ENCODE data around the gene PNMA8C. TPM values are rescaled to one million over a fixed set of nuclear protein-coding genes. Genes with fewer than 3 reads are reported as not detected.

The PNMA8C gene
- total and polyA plus RNA-seq, 2 donors (not counting 3 experiments of a cell fraction or from before 2014, with no cell fraction given): not detected

GRCh38 chr19:46448601-46449000, 19.9 kb upstream of the PNMA8C start:
- Histone ChIP-seq H4K20me1 (replicated peaks; ENCODE audit: control insufficient read depth, extremely low read depth, insufficient read depth, low read length) (no peaks in the 10 kb centered on the region), H2AFZ (ENCODE audit: low read depth, low read length) (no peak overlapping the region), H3K79me2 (ENCODE audit: control insufficient read depth, insufficient read depth, low read length) (no peaks in the 10 kb centered on the region), H3K4me3 (replicated peaks in 1 of 3; ENCODE audit: insufficient read depth in 1 of 3, low read depth in 1 of 3, low read length in 3 of 3) (no peak overlapping the region), H3K4me1 (ENCODE audit: control insufficient read depth, extremely low read depth, insufficient read depth, low read length) (no peaks in the 10 kb centered on the region), H3K9ac (replicated peaks; ENCODE audit: extremely low read depth, insufficient read depth, low read length) (no peak overlapping the region), H3K9me1 (replicated peaks; ENCODE audit: control insufficient read depth, extremely low read depth, insufficient read depth, low read length) (no peaks in the 10 kb centered on the region), H3K36me3 (ENCODE audit: control insufficient read depth in 2 of 2, extremely low read depth in 1 of 2, insufficient read depth in 2 of 2, low read length in 2 of 2) (no peaks in the 10 kb centered on the region), H3K9me3 (replicated peaks; ENCODE audit: control insufficient read depth, insufficient read depth, low read length) (no peaks in the 10 kb centered on the region), H3K4me2 (ENCODE audit: insufficient read depth, low read length) (no peak overlapping the region), H3K27me3 (ENCODE audit: control insufficient read depth in 2 of 2, insufficient read depth in 2 of 2, low read length in 2 of 2) (peaks cover 5 to 9% of the 10 kb centered on the region in 2 experiments), H3K27ac (ENCODE audit: insufficient read depth, low read depth, low read length) (no peak overlapping the region)
- BruUV-seq (replicated peaks): no TSS peak
- DNase-seq (ENCODE audit: low read depth, low spot score) (no peak), FAIRE-seq (no peak)
- TF ChIP-seq EZH2 (IDR thresholded peaks at IDR 0.05; ENCODE audit: borderline replicate concordance, low read depth, low read length, severe bottlenecking) (no peak), POLR2AphosphoS5 (IDR thresholded peaks at IDR 0.05; ENCODE audit: insufficient read depth, low read depth, low read length) (no peak), FOS (IDR thresholded peaks at IDR 0.05; ENCODE audit: borderline replicate concordance, insufficient read depth, low read length) (no peak), CTCF (IDR thresholded peaks at IDR 0.05; ENCODE audit: extremely low read depth in 1 of 2, insufficient read depth in 1 of 2, low read depth in 1 of 2, low read length in 2 of 2) (no peak), POLR2A (IDR thresholded peaks at IDR 0.05; ENCODE audit: low read depth, low read length) (no peak), GATA2 (IDR thresholded peaks at IDR 0.05; ENCODE audit: insufficient read depth, insufficient read length, low read depth, low read length) (no peak), MAX (IDR thresholded peaks at IDR 0.05; ENCODE audit: insufficient read depth, insufficient read length) (no peak), MYC (IDR thresholded peaks at IDR 0.05; ENCODE audit: low read depth, low read length) (no peak), JUN (IDR thresholded peaks at IDR 0.05; ENCODE audit: borderline replicate concordance, insufficient read depth, insufficient read length, low read depth) (no peak)
- CTCF ChIA-PET: interaction anchor here (1.2 kb wide), 1 partner anchor 49 kb away, joined by 5 read pairs; no protein-coding TSS in a partner anchor
- intact Hi-C loops (cut with micrococcal nuclease): no loop called here
- dilution Hi-C loops (cut with MboI; ENCODE audit: extremely low pct_ligation_motif_present, low sequenced_read_pairs): no loop called here
- POLR2A ChIA-PET: no interaction called here
